GM23248 (cell line): ENCODE results near the gene MAGI1. TPM values are rescaled to one million over a fixed set of nuclear protein-coding genes. Genes with fewer than 3 reads are reported as not detected.

Source experiments
- DNase-seq: peaks from one replicate; pipeline ENCODE4 v3.0.0-alpha.2; 2015
- H2AFZ ChIP-seq: fragments of 200-600 bp; sonication (generic); 2 replicates; pipeline ENCODE4 v1.6.1; 2016; ENCODE audit warnings: antibody characterized with exemption
- H3F3A ChIP-seq: fragments of 200-600 bp; sonication (generic); 2 replicates; pipeline ENCODE4 v1.6.1; 2016; ENCODE audit warnings: mild to moderate bottlenecking, antibody characterized with exemption, mixed run types; ENCODE audit not compliant: insufficient read depth
- H3K27ac ChIP-seq: fragments of 200-600 bp; sonication (generic); 2 replicates; pipeline ENCODE4 v1.5.1; 2016; ENCODE audit warnings: mild to moderate bottlenecking
- H3K27me3 ChIP-seq: fragments of 200-600 bp; sonication (generic); replicated peaks from 2 replicates; pipeline ENCODE4 v1.6.1; 2016; ENCODE audit warnings: mild to moderate bottlenecking; ENCODE audit not compliant: insufficient read depth
- H3K36me3 ChIP-seq: fragments of 200-600 bp; sonication (generic); 2 replicates; pipeline ENCODE4 v1.6.1; 2016; ENCODE audit warnings: low read depth, mild to moderate bottlenecking
- H3K4me1 ChIP-seq: fragments of 200-600 bp; sonication (generic); 2 replicates; pipeline ENCODE4 v1.6.1; 2016; ENCODE audit warnings: mild to moderate bottlenecking; ENCODE audit not compliant: insufficient read depth
- H3K4me2 ChIP-seq: fragments of 200-600 bp; sonication (generic); one replicate; pipeline ENCODE4 v1.6.1; 2016; ENCODE audit warnings: mild to moderate bottlenecking; ENCODE audit not compliant: unreplicated experiment
- H3K4me3 ChIP-seq: fragments of 200-600 bp; sonication (generic); 2 replicates; pipeline ENCODE4 v1.5.1; 2016; ENCODE audit warnings: mild to moderate bottlenecking
- H3K79me2 ChIP-seq: fragments of 200-600 bp; sonication (generic); 2 replicates; pipeline ENCODE4 v1.6.1; 2016; ENCODE audit warnings: mild to moderate bottlenecking; ENCODE audit not compliant: insufficient read depth
- H3K9ac ChIP-seq: fragments of 200-600 bp; sonication (generic); 2 replicates; pipeline ENCODE4 v1.6.1; 2016; ENCODE audit warnings: mild to moderate bottlenecking
- H3K9me2 ChIP-seq: fragments of 200-600 bp; sonication (generic); 2 replicates; pipeline ENCODE4 v1.6.1; 2016; ENCODE audit warnings: mixed run types, mild to moderate bottlenecking, moderate library complexity; ENCODE audit not compliant: insufficient read depth
- H3K9me3 ChIP-seq: fragments of 200-600 bp; sonication (generic); one replicate; pipeline ENCODE4 v1.6.1; 2017; ENCODE audit warnings: low read depth
- H4K20me1 ChIP-seq: fragments of 200-600 bp; sonication (generic); 2 replicates; pipeline ENCODE4 v1.6.0; 2016; ENCODE audit not compliant: insufficient read depth
- EZH2 ChIP-seq: fragments of 200-600 bp; sonication (generic); IDR thresholded peaks from 2 replicates; pipeline ENCODE4 v1.6.1; 2018; ENCODE audit warnings: antibody characterized with exemption, mild to moderate bottlenecking; ENCODE audit not compliant: insufficient read depth, poor library complexity, severe bottlenecking
- EZH2phosphoT487 ChIP-seq: fragments of 200-600 bp; sonication (generic); IDR thresholded peaks from 2 replicates; pipeline ENCODE4 v1.6.1; 2018; ENCODE audit warnings: antibody characterized with exemption, moderate library complexity, mild to moderate bottlenecking, low read depth; ENCODE audit not compliant: insufficient read depth
- WGBS, 2 experiments: methylation state at CpG; one replicate each; pipeline ENCODE4 v1.1.6; 2015 to 2017; ENCODE audit warnings: low lambda C conversion rate in 2 of 2, low coverage in 1 of 2; ENCODE audit errors: missing lambda C conversion rate in 2 of 2; 5-methylcytosine and 5-hydroxymethylcytosine counted together
- in situ Hi-C: fragments of 300-500 bp; cut with MboI; formaldehyde crosslinking; loops from 2 replicates; pipeline ENCODE4 v1.15.0; 2020
- polyA plus RNA-seq: library from polyadenylated mRNA; unstranded; fragments of >200 nt; fragmentation: Nextera tagmentation; extraction: Ambion mirVana; gene quantifications from 2 replicates; pipeline ENCODE4 v1.2.1, GENCODE V29; 2016
- total RNA-seq: library from RNA; depleted of rRNA; stranded (reverse); fragments of >200 nt; shearing (Covaris generic); gene quantifications from 2 replicates; pipeline ENCODE4 v1.2.3, GENCODE V29; 2014

The MAGI1 gene
- total and polyA plus RNA-seq, 2 experiments from 2014 or later, result 7.3 to 13.8 TPM

GRCh38 chr3:65836047-65836446, 202.7 kb downstream of the MAGI1 start:
- Histone ChIP-seq H3K9ac (no peak overlapping the region), H3K9me3 (no peaks in the 10 kb centered on the region), H3K4me2 (no peak overlapping the region), H3K27me3 (no peaks in the 10 kb centered on the region), H4K20me1 (no peaks in the 10 kb centered on the region), H3F3A (peaks cover 41% of the 10 kb centered on the region), H3K79me2 (peaks cover 72% of the 10 kb centered on the region), H2AFZ (no peak overlapping the region), H3K36me3 (no peaks in the 10 kb centered on the region), H3K27ac (no peak overlapping the region), H3K4me3 (no peak overlapping the region), H3K9me2 (no peaks in the 10 kb centered on the region), H3K4me1 (peaks cover 53% of the 10 kb centered on the region)
- peak; percentile 54 for DNase-seq
- 81 to 97% methylated on average over 1 of the region's 1 CpG for WGBS, 2 experiments
- in situ Hi-C loops, result no loop called here
- TF ChIP-seq EZH2, result no peak

GRCh38 chr3:65833761-65834505, 204.8 kb downstream of the MAGI1 start:
- TF ChIP-seq EZH2 (no peak), EZH2phosphoT487 (no peak)
- Histone ChIP-seq H3K27ac (peak overlapping the region; percentile 75), H3K9me2 (no peaks in the 10 kb centered on the region), H3K27me3 (no peaks in the 10 kb centered on the region), H3K79me2 (peaks cover 78% of the 10 kb centered on the region), H4K20me1 (no peaks in the 10 kb centered on the region), H3K36me3 (no peaks in the 10 kb centered on the region), H2AFZ (no peak overlapping the region), H3K9ac (peak overlapping the region; percentile 42; the same call in 1 of the 2 replicates), H3K9me3 (no peaks in the 10 kb centered on the region), H3F3A (peaks cover 55% of the 10 kb centered on the region), H3K4me1 (peaks cover 73% of the 10 kb centered on the region), H3K4me2 (peak overlapping the region; percentile 85), H3K4me3 (peak overlapping the region; percentile 55)
- DNase-seq, result peak; percentile 82
- 75 to 83% methylated on average over 2 of the region's 2 CpGs for WGBS, 2 experiments
- in situ Hi-C loops, result no loop called here

- Histone ChIP-seq H3K4me1 (peaks cover 84% of the 10 kb centered on the region), H3K27ac (peak overlapping the region; percentile 57), H3K36me3 (no peaks in the 10 kb centered on the region), H3K9me2 (no peaks in the 10 kb centered on the region), H3K9ac (peak overlapping the region; percentile 28; the same call in 1 of the 2 replicates), H3K9me3 (no peaks in the 10 kb centered on the region), H3K27me3 (no peaks in the 10 kb centered on the region), H3K4me3 (peak overlapping the region; percentile 43), H3F3A (peaks cover 70% of the 10 kb centered on the region), H3K79me2 (peaks cover 81% of the 10 kb centered on the region), H4K20me1 (no peaks in the 10 kb centered on the region), H3K4me2 (peak overlapping the region; percentile 85), H2AFZ (no peak overlapping the region)
- WGBS, 2 experiments, result 13 to 19% methylated on average over 3 of the region's 3 CpGs
- in situ Hi-C loops, result no loop called here
- TF ChIP-seq EZH2phosphoT487 (no peak), EZH2 (no peak)
- peak; percentile 90 for DNase-seq
Observed at GRCh38 chr3:65831733-65832425, 206.8 kb downstream of the MAGI1 start.

- Histone ChIP-seq H3F3A (peaks cover 70% of the 10 kb centered on the region), H4K20me1 (no peaks in the 10 kb centered on the region), H3K4me2 (peak overlapping the region; percentile 47), H3K4me3 (peak overlapping the region; percentile 43), H2AFZ (no peak overlapping the region), H3K27ac (peak overlapping the region; percentile 57), H3K9me2 (no peaks in the 10 kb centered on the region), H3K36me3 (no peaks in the 10 kb centered on the region), H3K9me3 (no peaks in the 10 kb centered on the region), H3K9ac (peak overlapping the region; percentile 28; the same call in 1 of the 2 replicates), H3K79me2 (peaks cover 81% of the 10 kb centered on the region), H3K4me1 (peaks cover 80% of the 10 kb centered on the region), H3K27me3 (no peaks in the 10 kb centered on the region)
- TF ChIP-seq EZH2, result no peak
- DNase-seq, result no peak
- 52 to 59% methylated on average over 6 of the region's 6 CpGs for WGBS, 2 experiments
- in situ Hi-C loops, result no loop called here
Observed at GRCh38 chr3:65830948-65831732, 207.6 kb downstream of the MAGI1 start.
